HepG2 (cell line): ENCODE measurements around the gene PFDN2. TPM values are rescaled to one million over a fixed set of nuclear protein-coding genes. Genes with fewer than 3 reads are reported as not detected.

Source experiments
- ADNP ChIP-seq: sonication (generic); formaldehyde crosslinking; IDR thresholded peaks from 2 replicates; pipeline ENCODE4 v1.4.0; 2020; ENCODE audit warnings: missing genetic modification reagents
- ATF7-NPFF ChIP-seq: sonication (generic); formaldehyde crosslinking; IDR thresholded peaks from 2 replicates; pipeline ENCODE4 v1.8.1; 2023; ENCODE audit warnings: mild to moderate bottlenecking, low read depth, missing genetic modification reagents, moderate library complexity
- CCDC6 ChIP-seq: sonication (generic); formaldehyde crosslinking; IDR thresholded peaks from 2 replicates; pipeline ENCODE4 v1.8.1; 2022; ENCODE audit warnings: mild to moderate bottlenecking, missing genetic modification reagents, moderate library complexity
- EHMT2 ChIP-seq: fragments of 200-600 bp; sonication (generic); IDR thresholded peaks from 2 replicates; pipeline ENCODE4 v1.7.0; 2017; ENCODE audit warnings: antibody characterized with exemption, low read depth, low read length, borderline replicate concordance
- EZH2 ChIP-seq: conservative IDR thresholded peaks from 2 replicates; pipeline ENCODE4 v1.6.1; 2012; ENCODE audit warnings: mild to moderate bottlenecking, low read depth, low read length, moderate library complexity
- HOXA9 ChIP-seq: sonication (generic); formaldehyde crosslinking; IDR thresholded peaks from 2 replicates; pipeline ENCODE4 v1.8.1; 2022; ENCODE audit warnings: missing genetic modification reagents, mild to moderate bottlenecking, moderate library complexity, borderline replicate concordance
- KDM3A ChIP-seq: IDR thresholded peaks from 2 replicates; pipeline ENCODE4 v1.6.1; 2018; ENCODE audit warnings: low read depth, missing compliant biosample characterization
- KDM6A ChIP-seq: IDR thresholded peaks from 2 replicates; pipeline ENCODE4 v1.6.1; 2016; ENCODE audit warnings: low read depth
- KMT2B ChIP-seq: IDR thresholded peaks from 2 replicates; pipeline ENCODE4 v1.6.1; 2016; ENCODE audit warnings: missing genetic modification reagents, missing compliant biosample characterization
- MBNL3 ChIP-seq: fragments of 250-450 bp; sonication (Bioruptor Pico); conservative IDR thresholded peaks from 2 replicates; pipeline ENCODE4 v1.8.0; 2022; ENCODE audit warnings: mild to moderate bottlenecking, inconsistent platforms
- NFE2 ChIP-seq: sonication (generic); formaldehyde crosslinking; IDR thresholded peaks from 2 replicates; pipeline ENCODE4 v1.4.0; 2020; ENCODE audit warnings: missing genetic modification reagents
- NR2F6 ChIP-seq, 2 experiments: IDR thresholded peaks; 2 replicates each; pipeline ENCODE4 v1.6.1; 2016; ENCODE audit warnings: antibody characterized with exemption in 1 of 2, mild to moderate bottlenecking in 1 of 2
- RCOR2 ChIP-seq: IDR thresholded peaks from 2 replicates; pipeline ENCODE4 v1.6.1; 2016; ENCODE audit warnings: missing biosample characterization, missing genetic modification reagents
- SKIL ChIP-seq: sonication (generic); formaldehyde crosslinking; IDR thresholded peaks from 2 replicates; pipeline ENCODE4 v1.8.0; 2022; ENCODE audit warnings: missing genetic modification reagents, mild to moderate bottlenecking, moderate library complexity, borderline replicate concordance
- ZMYM2 ChIP-seq: sonication (generic); formaldehyde crosslinking; IDR thresholded peaks from 2 replicates; pipeline ENCODE4 v1.8.0; 2022; ENCODE audit warnings: mild to moderate bottlenecking, missing genetic modification reagents
- ZNF136 ChIP-seq: sonication (generic); formaldehyde crosslinking; IDR thresholded peaks from 2 replicates; pipeline ENCODE4 v1.8.1; 2022; ENCODE audit warnings: low read depth, mild to moderate bottlenecking, moderate library complexity, missing genetic modification reagents
- ZNF318 ChIP-seq: sonication (generic); formaldehyde crosslinking; IDR thresholded peaks from 2 replicates; pipeline ENCODE4 v1.4.0; 2020; ENCODE audit warnings: mild to moderate bottlenecking, missing genetic modification reagents
- ZNF326 ChIP-seq: sonication (generic); formaldehyde crosslinking; IDR thresholded peaks from 2 replicates; pipeline ENCODE4 v1.4.0; 2020; ENCODE audit warnings: missing genetic modification reagents, borderline replicate concordance
- ZNF329 ChIP-seq: sonication (generic); formaldehyde crosslinking; IDR thresholded peaks from 2 replicates; pipeline ENCODE4 v1.9.0; 2021; ENCODE audit warnings: low read depth, mild to moderate bottlenecking, missing genetic modification reagents
- ZNF577 ChIP-seq: sonication (generic); formaldehyde crosslinking; IDR thresholded peaks from 2 replicates; pipeline ENCODE4 v1.4.0; 2020; ENCODE audit warnings: mild to moderate bottlenecking, low read depth, missing genetic modification reagents, borderline replicate concordance
- ZSCAN30 ChIP-seq: sonication (generic); formaldehyde crosslinking; IDR thresholded peaks from 2 replicates; pipeline ENCODE4 v1.5.0; 2020; ENCODE audit warnings: mild to moderate bottlenecking, missing genetic modification reagents
- polyA plus RNA-seq, 8 experiments: library from polyadenylated mRNA; depleted of rRNA in 3 of 8; stranded (reverse) in 7 of 8; unstranded in 1 of 8; fragments of >200 nt; fragmentation: Illumina TruSeq in 4 of 8; extraction: Trizol in 4 of 8; gene quantifications; 2 replicates each; pipeline versions ENCODE4 v1.2.1 to v1.2.3, GENCODE V29; 2011 to 2016; ENCODE audit warnings: low read depth in 4 of 8, missing spikeins in 1 of 8, mixed read lengths in 1 of 8; ENCODE audit not compliant: insufficient read depth in 1 of 8
- total RNA-seq, 5 experiments: library from RNA; depleted of rRNA; stranded (reverse); fragments of >200 nt; fragmentation: Illumina TruSeq; extraction: Trizol; gene quantifications; 2 replicates each; pipeline ENCODE4 v1.2.3, GENCODE V29; 2016; ENCODE audit warnings: low read depth in 1 of 5

The PFDN2 gene
- total and polyA plus RNA-seq, 2 of the 13 experiments (the other 11 are each of a cell fraction or from before 2014, with no cell fraction given), result 62.6 to 63.6 TPM

- TF ChIP-seq ZNF318 (CRISPR knock-in tag) (no peak), ADNP (CRISPR knock-in tag) (no peak), ZSCAN30 (CRISPR knock-in tag) (no peak), RCOR2 (CRISPR knock-in tag) (no peak), KMT2B (CRISPR knock-in tag) (peak; percentile 37; the same call in 1 of the 2 replicates), KDM3A (CRISPR knock-in tag) (peak; percentile 21; the same call in 1 of the 2 replicates), HOXA9 (CRISPR knock-in tag) (no peak), ATF7-NPFF (CRISPR knock-in tag) (no peak), NFE2 (CRISPR knock-in tag) (no peak), ZNF329 (CRISPR knock-in tag) (no peak), SKIL (CRISPR knock-in tag) (no peak), MBNL3 (no peak), ZNF577 (CRISPR knock-in tag) (no peak), NR2F6 (IDR thresholded peaks at IDR 0.05) (no peak), NR2F6 (CRISPR knock-in tag; IDR thresholded peaks at IDR 0.05) (no peak), EZH2 (no peak), ZNF326 (CRISPR knock-in tag) (no peak), ZMYM2 (CRISPR knock-in tag) (no peak), EHMT2 (no peak), CCDC6 (no peak), KDM6A (no peak), ZNF136 (CRISPR knock-in tag) (no peak)
Observed at GRCh38 chr1:161159087-161159912, 41.5 kb upstream of the PFDN2 start, which contains the start of gene USP21 (continued).
